A673 (cell line): ENCODE results near the gene CCL13. TPM values are rescaled to one million over a fixed set of nuclear protein-coding genes. Genes with fewer than 3 reads are reported as not detected.

Experiments used
- BruUV-seq: library from RNA; stranded (reverse); fragments of 400-500 nt; replicated peaks from 2 replicates; lab custom pipeline; 2021; lab: Mats Ljungman, UMichigan
- CTCF ChIA-PET: fragments of 300-600 bp; sonication (Branson Sonifier 250); formaldehyde crosslinking; loops from one replicate; lab custom pipeline; 2022; ENCODE audit warnings: antibody characterized with exemption; lab: Charles Lee
- POLR2A ChIA-PET: fragments of 300-600 bp; sonication (Branson Sonifier 250); formaldehyde crosslinking; loops from one replicate; lab custom pipeline; 2022; ENCODE audit warnings: antibody characterized with exemption; ENCODE audit not compliant: low non-redundant PET; lab: Charles Lee
- DNase-seq: peaks from one replicate; pipeline ENCODE4 v3.0.0-alpha.2; 2015; ENCODE audit warnings: low spot score
- H3K27ac ChIP-seq: fragments of 200-600 bp; sonication (generic); 2 replicates; pipeline ENCODE4 v1.5.1; 2016; ENCODE audit warnings: mixed run types, low read depth, mild to moderate bottlenecking, mixed read lengths, antibody characterized with exemption, low read length; ENCODE audit not compliant: poor library complexity, severe bottlenecking
- H3K27me3 ChIP-seq: fragments of 200-600 bp; sonication (generic); replicated peaks from 2 replicates; pipeline ENCODE4 v1.6.1; 2017; ENCODE audit warnings: mixed run types, low read depth, mild to moderate bottlenecking, mixed read lengths, antibody characterized with exemption, low read length; ENCODE audit not compliant: insufficient read depth, poor library complexity
- H3K36me3 ChIP-seq: fragments of 200-600 bp; sonication (generic); 2 replicates; pipeline ENCODE4 v1.6.1; 2016; ENCODE audit warnings: mixed run types, mild to moderate bottlenecking, mixed read lengths, antibody characterized with exemption, low read length; ENCODE audit not compliant: insufficient read depth, poor library complexity, severe bottlenecking
- H3K4me1 ChIP-seq: fragments of 200-600 bp; sonication (generic); 2 replicates; pipeline ENCODE4 v1.6.1; 2017; ENCODE audit warnings: mixed run types, mild to moderate bottlenecking, mixed read lengths, antibody characterized with exemption, low read length; ENCODE audit not compliant: insufficient read depth, poor library complexity, severe bottlenecking
- H3K4me3 ChIP-seq: fragments of 200-600 bp; sonication (generic); 2 replicates; pipeline ENCODE4 v1.5.1; 2016; ENCODE audit warnings: low read depth, mixed run types, mild to moderate bottlenecking, mixed read lengths, low read length; ENCODE audit not compliant: poor library complexity, severe bottlenecking
- H3K9me3 ChIP-seq: fragments of 200-600 bp; sonication (generic); 2 replicates; pipeline ENCODE4 v1.6.1; 2016; ENCODE audit warnings: mixed run types, low read depth, mild to moderate bottlenecking, mixed read lengths, antibody characterized with exemption, low read length; ENCODE audit not compliant: poor library complexity, severe bottlenecking
- CTCF ChIP-seq: fragments of 300-800, 200-600 bp; sonication (generic); conservative IDR thresholded peaks from 2 replicates; pipeline ENCODE4 v1.5.1; 2017; ENCODE audit warnings: low read depth, mild to moderate bottlenecking, antibody characterized with exemption, low read length, moderate library complexity, mixed read lengths
- EZH2 ChIP-seq: fragments of 200-600 bp; sonication (generic); IDR thresholded peaks from 2 replicates; pipeline ENCODE4 v1.6.1; 2017; ENCODE audit warnings: borderline replicate concordance, low read depth, mild to moderate bottlenecking, mixed read lengths, antibody characterized with exemption, low read length; ENCODE audit not compliant: poor library complexity, severe bottlenecking
- intact Hi-C: fragments of 100-400 bp; cut with micrococcal nuclease; formaldehyde crosslinking; loops from one replicate; pipeline ENCODE4 v1.10.0; 2022; ENCODE audit not compliant: unreplicated experiment
- total RNA-seq: library from RNA; stranded (reverse); gene quantifications from 2 replicates; pipeline ENCODE4 v1.2.3, GENCODE V29; 2021

CCL13 gene
- total RNA-seq, 1 experiment from 2014 or later, result not detected

- no peak for DNase-seq
- peaks cover 5% of the 10 kb centered on the region for H3K27me3 ChIP-seq
- intact Hi-C loops, result no loop called here
- no peak overlapping the region for H3K27ac ChIP-seq
- H3K4me1 ChIP-seq, result no peaks in the 10 kb centered on the region
- no TSS peak for BruUV-seq
- TF ChIP-seq CTCF (no peak), EZH2 (no peak)
- H3K9me3 ChIP-seq, result no peaks in the 10 kb centered on the region
- ChIA-PET POLR2A (no interaction called here), CTCF (no interaction called here)
- H3K36me3 ChIP-seq, result no peaks in the 10 kb centered on the region
- no peak overlapping the region for H3K4me3 ChIP-seq
These were observed 18.2 kb downstream of the CCL13 start for GRCh38 chr17:34374457-34374856.

- Histone ChIP-seq H3K36me3 (no peaks in the 10 kb centered on the region), H3K9me3 (no peaks in the 10 kb centered on the region), H3K4me1 (no peaks in the 10 kb centered on the region), H3K4me3 (no peak overlapping the region), H3K27ac (no peak overlapping the region), H3K27me3 (peaks cover 9% of the 10 kb centered on the region)
- ChIA-PET POLR2A (no interaction called here), CTCF (no interaction called here)
- intact Hi-C loops, result no loop called here
- TF ChIP-seq CTCF (no peak), EZH2 (no peak)
- no TSS peak for BruUV-seq
- DNase-seq, result no peak
These were observed 19.2 kb downstream of the CCL13 start for GRCh38 chr17:34375426-34375997.

DNA sequence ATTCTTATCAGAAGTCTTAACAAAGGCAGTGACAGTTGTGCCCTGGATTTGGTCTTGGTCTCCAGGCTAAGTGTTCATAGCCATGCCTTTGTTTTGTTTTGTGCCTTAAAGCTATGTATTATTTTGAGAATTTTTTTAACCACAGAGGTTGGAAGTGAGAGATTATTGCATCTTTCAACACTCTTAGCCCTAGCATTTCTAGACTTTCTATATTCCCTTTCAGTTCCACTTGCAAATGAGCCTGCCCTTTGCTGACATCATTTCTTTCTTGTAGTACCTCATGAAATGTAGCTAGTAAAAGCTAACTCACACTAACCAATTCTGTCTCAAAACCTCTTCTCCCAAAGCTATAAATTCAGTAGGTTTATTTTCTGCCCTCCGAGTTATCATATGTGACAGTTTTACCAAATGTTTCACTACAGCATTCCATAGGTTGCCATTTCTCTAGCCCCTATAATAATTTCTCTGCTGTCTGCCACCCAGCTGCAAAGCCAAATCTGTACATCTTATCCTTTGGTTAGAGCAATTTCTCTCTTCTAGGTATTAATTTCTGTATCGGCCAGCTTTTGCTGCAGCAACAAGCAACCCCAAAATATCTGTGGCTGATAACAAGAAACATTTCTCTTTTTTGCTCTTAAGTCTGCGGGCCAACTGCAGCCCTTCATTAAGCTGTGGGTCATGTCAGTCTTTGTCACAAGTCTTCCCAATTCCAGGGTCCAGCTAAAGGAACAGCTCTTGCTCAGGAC, 21.0 kb downstream of the CCL13 start:
- Histone ChIP-seq H3K4me3 (no peak overlapping the region), H3K36me3 (no peaks in the 10 kb centered on the region), H3K27me3 (peaks cover 9% of the 10 kb centered on the region), H3K9me3 (no peaks in the 10 kb centered on the region), H3K4me1 (no peaks in the 10 kb centered on the region), H3K27ac (no peak overlapping the region)
- ChIA-PET POLR2A (interaction anchor here (0.6 kb wide), 1 partner anchor 588 kb away, joined by 3 read pairs; no protein-coding TSS in a partner anchor), CTCF (no interaction called here)
- TF ChIP-seq CTCF (no peak), EZH2 (no peak)
- intact Hi-C loops, result no loop called here
- BruUV-seq, result no TSS peak
- no peak for DNase-seq
